HG03432 (cell line): ENCODE data around the gene PSMD7.

Experiments
- ATAC-seq: cut with Tn5 transposase; IDR thresholded peaks from one replicate; pipeline ENCODE4 v1.9.1; 2021; ENCODE audit warnings: mild to moderate bottlenecking, moderate library complexity; ENCODE audit not compliant: unreplicated experiment

Gene PSMD7

DNA sequence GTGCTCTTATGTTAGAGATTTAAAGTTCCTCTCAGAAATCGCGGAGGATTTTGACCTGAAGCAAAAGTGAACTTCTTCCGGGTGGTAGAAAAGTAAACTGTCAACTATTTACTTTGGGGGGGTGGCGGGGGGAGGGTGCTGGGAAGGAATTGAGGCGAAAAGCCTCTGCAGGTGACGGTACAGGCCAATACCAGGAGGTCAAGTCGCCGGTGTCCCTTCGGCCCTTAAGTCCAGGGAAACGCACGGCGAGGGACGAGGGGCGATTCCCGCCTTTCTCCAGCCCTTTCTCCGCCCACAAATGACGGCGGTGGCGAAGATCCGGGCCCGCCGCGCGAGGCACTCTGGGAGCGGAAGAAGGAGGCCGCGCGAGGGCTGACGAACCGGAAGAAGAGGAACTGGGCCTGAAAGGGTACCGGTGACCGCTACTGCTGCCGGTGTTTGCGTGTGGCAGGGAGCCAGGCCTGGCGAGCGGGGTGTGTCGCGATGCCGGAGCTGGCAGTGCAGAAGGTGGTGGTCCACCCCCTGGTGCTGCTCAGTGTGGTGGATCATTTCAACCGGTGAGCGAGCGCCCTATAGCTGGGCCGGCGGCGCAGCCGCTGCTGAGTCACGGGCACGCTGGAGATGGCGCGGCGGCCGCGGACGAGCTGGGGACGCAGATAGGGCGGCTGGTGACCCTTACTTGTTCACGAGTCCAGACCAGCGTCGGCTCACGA is at the start of gene PSMD7:
PSMD7 (plus strand) TSS at position 383 of the 713 bp plus-strand sequence; CDS start at position 484, 101 bp downstream.
- peak; percentile 97 for ATAC-seq

DNA sequence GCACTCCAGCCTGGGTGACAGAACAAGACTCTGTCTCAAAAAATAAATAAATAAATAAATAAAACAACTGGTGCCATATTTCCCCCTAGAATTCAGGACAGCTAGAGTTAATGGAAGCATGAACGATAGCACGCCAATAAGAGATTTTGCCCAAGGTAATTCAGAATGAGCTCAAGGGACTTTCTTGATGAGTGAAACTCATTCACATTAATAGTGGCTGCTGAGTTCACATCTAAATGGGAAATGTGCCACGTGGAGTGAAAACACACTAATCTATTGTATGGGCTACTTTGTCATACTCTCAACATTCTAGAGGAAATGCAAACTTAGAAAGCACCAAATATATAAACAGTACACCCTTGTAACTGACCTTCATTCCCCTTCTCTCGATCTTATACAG is 47.4 kb upstream of the PSMD7 start:
- ATAC-seq, result no peak

DNA sequence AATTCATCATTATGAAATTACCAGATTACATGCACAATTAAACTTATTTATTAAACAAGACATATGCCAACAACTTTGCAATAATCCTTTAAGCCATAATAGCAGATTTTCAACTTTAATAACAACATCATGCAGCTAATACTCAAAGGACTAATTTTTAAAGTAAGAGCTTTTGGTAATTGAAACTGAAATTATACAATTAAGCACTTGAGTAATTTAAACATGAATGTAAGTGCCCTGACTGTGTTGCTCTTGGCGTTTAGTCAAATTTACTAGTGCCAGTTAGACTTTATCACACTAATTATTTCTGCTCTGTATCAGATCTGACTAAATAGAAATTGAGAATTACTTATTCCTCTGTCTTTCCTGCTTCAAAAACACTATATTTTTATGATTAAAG is 46.8 kb upstream of the PSMD7 start:
- no peak for ATAC-seq

DNA sequence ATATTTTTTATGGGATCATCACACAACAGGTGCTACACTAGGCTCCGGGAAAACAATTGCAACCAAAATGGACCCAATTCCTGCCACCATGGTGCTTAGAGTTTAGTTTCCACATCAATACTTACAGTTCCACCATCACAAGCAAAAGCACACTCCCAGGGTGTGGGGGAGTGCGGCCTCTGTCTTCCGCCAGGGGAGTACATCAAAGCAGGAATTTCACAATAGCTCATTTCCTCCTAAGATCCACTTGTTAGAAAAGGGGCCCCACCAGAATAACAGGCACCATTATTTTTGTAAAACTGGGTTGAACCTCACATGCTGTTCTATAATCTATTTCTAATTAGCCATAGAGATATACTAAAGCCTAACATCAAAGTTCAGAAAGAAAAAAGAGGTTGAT is 44.3 kb upstream of the PSMD7 start:
- ATAC-seq, result no peak

DNA sequence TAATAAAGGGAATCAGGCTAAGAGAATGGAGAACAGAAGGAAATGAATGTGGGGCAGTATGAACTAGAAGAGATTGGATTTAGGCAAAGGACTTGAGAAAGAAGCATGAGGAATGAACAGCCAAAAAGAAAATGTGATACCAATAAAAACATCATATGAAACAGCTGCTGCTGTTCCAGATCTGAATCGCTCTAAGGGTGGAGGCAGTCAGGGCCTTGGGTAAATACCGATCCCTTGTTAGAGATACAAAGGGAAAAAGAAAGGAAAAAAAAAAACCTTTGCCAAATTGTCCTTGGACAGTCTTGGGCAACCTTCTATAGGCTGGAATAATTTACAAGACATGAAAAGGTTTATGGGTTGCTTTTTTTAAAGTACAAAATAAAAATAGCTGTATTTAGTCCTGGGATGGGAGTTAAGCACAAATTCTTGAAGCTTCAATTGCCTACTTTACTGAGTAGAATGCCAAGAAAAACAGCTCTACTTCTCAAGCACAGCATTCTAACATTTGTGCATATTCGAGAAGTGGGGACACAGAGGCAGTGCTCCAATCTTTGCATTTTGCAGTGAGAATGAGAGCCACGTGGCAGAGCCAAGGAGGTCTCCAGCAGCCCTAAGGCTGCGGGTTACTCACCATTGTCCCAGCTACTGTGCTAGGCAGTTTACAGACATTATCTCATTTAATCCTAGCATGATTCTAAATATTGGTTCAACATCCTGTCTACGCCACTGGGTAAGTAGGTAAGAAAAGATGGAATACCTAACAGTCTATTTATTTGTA is 43.3 kb upstream of the PSMD7 start:
- no peak for ATAC-seq

DNA sequence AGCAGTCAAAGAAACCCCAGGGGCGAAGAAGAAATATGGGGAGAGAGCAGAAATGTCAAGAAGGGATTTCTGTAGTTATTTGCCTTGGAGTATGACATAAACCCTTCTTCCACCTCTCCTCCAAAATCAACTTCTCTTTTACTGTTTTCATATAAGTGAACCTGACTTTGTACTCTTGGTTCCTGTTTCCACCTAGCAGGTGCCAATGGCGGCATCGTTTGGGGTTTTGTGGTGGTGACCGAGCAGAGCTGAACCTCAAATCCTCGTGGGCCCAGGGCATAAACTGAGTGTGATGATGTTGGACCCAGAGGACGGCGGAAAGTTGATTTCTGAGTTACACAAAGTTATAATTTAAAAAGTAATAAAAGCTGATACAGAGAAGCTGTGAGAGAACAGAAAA is 39.6 kb upstream of the PSMD7 start:
- no peak for ATAC-seq

DNA sequence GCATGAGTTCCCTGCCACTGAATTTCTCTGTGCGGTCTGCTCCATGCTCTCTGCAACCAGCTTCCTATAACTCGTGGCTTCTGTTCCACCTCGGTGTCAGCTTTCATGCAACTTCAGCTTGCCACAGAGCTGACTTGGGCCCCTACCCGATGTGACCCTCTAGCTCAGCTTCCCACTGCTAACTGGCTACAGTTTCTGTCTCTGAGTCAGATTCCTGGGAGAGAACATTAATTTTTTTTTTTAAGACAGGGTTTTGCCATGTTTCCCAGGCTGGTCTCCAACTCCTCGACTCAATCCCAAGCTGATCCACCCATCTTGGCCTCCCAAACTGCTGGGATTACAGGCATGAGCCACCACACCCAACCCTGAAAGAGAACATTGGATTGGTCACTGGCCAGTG is 35.5 kb upstream of the PSMD7 start:
- ATAC-seq, result no peak

DNA sequence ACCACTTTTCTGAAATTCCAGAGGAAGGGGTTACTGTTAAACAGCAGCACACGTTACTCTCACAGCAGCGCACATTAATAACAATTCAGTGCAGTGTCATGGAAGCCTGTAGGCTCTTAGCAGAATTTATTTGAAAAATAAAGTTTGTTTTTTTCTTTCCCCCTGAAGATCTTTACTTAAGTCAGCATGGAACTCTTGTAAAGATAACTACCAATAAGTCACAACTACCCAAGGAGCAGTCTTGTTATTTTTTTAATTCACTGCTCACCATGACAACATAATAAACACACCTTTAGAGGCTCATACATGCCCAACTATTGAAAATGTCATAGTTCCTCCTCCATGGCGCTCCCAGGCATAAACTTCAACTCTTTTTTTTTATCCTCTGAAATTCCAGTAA is 31.8 kb upstream of the PSMD7 start:
- ATAC-seq, result no peak

DNA sequence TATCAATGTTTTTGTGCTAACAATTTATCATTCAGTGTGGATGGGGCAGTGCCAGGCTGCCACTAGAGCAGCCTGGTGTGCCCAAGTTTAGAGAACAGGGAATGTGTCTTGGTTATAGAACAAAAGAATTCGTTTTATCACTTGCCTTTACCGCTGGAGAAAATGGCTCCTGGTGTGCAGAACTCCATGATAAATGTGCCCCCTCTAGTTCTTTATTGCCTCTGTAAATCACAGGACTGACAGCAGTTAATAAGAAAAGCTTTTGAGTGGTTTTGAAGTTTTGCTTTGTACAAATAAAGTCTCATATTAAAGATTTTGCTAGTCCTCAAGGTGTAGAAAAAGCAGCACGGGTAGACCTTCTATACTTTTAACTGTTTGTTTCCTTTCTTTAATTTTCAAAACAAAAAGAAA is 28.2 kb upstream of the PSMD7 start:
- ATAC-seq, result no peak

DNA sequence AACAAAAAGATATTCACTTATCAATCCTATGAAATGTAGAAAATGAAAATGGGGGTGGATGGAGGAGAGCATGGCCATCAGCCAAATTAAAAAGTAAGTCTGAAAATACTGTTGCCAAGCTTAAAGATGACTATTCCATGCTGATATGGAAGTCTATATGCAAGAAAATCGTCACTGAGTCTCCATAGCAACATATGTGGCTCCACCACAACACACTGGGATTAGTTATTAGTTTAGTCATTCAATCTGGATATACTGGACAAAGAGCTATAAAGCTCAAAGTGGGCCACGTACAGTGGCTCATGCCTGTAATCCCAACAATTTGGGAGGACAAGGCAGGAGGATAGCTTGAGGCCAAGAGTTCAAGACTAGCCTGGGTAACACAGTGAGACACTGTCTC is 24.7 kb upstream of the PSMD7 start:
- ATAC-seq, result no peak

DNA sequence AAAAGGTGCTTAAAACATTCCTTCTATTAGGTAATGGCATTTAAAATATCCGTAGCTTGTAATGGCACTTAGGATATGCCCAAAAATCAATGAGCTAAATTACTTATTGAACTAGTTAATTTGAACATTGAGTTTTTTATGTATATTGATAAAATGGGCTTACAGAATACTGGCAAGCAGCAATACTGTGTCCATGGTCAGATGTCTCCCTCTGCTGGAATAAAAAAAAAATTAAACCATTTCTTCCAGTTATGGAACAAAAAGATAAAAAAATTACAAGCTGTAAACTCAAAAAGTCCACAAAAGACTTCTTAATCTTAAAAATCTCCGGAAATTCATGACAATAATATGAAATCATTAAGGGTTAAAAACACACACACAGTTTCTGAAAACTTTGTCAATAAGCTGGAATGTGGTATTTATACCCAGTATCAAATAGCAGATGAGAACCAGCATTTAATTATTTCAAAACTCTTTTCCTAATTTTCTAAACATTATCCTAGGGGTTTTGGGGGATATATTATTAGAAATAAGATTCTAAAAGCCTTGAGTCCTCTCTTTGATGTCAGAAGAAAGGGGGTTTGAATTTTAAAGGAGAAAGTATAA is 21.5 kb upstream of the PSMD7 start:
- no peak for ATAC-seq

DNA sequence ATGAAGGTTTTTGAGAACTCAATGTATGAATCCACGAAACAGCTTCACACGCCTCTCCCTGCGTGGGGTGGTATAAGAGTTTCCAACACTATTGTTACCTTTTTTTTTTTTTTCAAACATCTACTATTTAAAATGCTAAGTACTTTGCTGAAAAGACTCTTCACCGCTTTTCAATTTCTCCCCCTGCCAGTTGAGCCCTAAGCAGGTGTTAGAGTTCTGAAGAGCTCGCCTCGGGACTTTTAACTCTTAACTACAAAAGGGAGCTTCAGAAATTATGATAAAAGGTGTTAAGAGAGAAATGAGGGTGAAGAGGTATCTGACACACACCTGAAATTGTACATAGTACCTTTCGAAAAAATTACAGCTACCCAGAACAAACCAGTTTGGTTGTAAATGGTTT is 20.9 kb upstream of the PSMD7 start:
- no peak for ATAC-seq

DNA sequence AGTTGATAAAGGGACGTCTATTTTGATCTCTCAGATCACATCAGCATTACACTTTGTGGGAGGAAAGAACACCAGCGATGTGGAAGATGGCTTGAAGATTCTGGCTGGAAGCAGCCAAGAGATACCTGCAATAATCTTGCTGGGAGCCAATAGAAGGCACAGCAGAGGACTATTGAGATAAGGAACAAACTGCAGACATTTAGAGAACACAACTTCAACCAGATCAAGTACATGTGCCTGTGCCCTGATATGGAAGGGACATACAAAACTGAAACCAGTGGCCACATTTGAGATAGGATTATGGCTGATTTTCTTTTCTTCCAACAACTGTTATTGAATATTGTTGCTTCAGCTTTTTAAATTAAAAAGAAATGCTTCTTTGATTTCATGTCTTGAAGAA is 18.6 kb upstream of the PSMD7 start:
- ATAC-seq, result no peak

DNA sequence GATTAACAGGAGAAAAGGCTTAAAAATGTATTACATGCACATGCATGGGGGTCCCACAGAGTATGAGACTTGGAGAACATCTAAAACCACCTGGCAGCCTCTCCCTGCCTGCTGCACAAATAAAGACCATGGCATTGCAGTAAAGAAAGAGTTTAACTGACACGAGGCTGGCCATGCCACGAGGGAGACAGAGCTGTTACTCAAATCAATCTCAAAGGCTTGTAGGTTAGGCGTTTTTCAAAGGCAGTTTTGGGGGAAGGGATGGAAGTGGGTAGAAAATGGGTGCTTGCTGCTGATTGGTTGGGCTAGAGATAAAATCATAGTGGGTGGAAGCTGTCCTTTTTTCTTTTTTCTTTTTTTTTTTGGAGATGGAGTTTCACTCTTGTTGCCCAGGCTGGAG is 17.3 kb upstream of the PSMD7 start:
- no peak for ATAC-seq

DNA sequence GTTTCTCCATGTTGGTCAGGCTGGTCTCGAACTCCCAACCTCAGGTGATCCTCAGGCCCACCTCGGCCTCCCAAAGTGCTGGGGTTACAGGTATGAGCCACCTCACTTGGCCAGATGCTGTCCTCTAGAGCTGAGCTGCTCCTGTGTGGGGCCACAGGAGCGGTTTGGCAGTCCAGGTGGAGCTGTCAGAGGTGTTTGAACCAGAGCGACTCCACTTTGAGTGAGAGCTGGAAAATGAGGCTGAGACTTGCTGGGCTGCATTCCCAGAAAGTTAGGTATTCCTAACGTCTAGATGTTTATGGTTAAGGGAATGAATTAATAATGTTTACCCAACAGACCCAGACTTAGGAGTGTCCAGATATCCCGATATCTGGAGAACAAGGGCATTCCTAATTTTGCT is 16.8 kb upstream of the PSMD7 start:
- ATAC-seq, result no peak

DNA sequence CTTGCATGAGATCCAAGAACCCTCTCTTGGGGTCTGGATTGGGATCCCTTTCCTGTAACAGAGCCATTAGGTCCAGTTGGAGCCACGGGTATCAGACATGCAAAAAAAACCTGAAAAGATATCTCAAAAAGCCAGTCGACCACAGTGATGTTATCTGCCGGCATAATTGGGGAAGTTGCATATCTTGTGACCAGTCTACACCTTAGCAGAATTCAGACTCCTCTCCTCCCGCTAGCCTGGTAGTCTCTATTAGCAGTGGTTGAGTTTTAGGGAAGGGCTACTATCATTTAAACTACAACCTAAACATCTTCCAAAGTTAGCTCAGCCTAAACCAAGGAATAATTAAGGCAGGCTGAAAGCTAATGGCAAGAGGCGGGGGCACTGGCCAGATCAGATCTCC is 16.2 kb upstream of the PSMD7 start:
- ATAC-seq, result no peak

DNA sequence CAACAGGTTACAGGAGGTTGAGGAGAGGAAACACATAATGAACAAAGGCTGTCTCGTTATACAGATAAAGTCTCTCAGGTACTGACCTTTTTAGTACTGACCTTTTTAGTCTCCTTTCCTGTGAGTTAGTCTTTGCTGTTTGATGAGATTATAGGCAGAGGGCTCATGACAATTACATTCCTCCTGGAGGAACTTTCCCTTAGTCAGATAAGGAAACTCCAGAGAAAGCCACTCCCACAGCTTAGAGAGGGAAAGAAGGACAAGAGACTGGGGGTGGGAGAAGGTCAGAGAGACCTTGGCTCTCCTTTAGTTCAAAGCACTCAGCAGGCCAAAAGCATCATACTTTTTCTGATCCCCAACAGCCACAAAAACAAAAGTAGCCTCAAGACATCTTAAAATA is 15.3 kb upstream of the PSMD7 start:
- ATAC-seq, result no peak

DNA sequence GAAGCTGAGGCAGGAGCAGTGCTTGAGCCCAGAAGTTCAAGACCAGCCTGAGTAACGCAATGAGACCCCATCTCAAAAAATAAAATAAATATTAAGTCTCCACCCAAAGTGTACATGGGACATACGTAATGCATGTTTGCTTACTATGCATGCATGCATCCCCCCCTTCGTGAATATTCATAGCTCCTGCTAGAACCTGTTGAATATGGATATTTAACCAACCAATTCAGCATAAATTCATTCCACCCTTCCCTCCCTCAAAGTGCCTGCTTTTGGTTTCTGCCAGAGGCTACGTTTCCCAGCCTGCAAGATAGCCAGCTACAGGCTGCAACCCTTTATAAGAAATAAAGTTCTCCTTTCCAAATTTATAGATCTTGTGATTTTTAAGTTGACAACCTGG is 12.9 kb upstream of the PSMD7 start:
- no peak for ATAC-seq

DNA sequence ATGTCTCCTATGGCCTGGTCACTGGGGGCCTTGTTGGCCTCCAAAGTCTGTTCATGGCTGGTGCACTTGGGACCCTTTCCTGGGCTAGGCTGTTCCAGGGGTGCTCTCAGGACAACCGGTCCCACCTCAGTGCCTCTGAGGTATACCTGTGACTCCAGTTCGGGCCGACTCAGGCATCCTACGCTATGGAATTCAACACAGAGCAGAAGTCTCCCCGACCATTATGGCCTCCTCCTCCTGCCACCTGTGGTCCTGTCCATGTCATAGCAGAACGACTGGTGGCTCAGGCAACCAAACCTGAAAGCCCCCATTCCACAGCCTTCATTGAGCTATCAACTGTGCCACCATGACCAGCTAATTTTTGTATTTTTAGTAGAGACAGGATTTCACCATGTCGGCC is 8.5 kb upstream of the PSMD7 start:
- ATAC-seq, result no peak

DNA sequence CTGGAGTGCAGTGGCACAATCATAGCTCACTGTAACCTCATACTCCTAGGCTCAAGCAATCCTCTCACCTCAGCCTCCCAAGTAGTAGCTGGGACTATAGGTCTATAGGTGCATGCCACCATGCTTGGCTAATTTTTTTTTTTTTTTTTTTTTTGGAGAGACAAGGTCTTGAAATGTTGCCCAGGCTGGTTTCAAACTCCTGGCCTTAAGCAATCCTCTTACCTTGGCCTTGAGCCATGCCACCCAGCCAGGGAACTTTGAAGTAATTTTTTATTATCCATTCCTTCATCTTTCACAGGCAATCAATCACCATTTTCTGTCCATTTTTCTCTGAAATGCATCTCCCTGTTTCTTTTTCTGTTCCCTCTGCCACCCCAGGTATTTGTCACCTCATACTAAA is 6.3 kb upstream of the PSMD7 start:
- no peak for ATAC-seq

DNA sequence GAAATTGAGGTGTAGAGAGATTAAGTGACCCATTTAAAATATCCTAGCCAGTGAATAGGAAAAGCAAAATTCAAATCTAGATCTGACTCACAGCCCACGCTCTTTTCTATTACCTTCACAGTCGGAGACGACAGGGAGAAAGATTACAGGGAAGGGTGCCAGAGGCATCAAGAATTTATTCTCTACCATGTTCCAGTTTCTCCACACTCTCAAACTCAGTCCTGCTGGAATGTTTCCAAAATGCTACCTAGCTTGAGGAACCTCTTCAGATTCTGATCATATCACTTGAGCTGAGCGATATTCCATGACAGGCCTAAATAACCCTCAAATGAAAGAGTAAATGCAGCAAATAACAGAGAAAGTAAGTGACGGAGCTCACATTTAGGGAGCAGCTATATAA is 5.4 kb upstream of the PSMD7 start:
- ATAC-seq, result no peak

DNA sequence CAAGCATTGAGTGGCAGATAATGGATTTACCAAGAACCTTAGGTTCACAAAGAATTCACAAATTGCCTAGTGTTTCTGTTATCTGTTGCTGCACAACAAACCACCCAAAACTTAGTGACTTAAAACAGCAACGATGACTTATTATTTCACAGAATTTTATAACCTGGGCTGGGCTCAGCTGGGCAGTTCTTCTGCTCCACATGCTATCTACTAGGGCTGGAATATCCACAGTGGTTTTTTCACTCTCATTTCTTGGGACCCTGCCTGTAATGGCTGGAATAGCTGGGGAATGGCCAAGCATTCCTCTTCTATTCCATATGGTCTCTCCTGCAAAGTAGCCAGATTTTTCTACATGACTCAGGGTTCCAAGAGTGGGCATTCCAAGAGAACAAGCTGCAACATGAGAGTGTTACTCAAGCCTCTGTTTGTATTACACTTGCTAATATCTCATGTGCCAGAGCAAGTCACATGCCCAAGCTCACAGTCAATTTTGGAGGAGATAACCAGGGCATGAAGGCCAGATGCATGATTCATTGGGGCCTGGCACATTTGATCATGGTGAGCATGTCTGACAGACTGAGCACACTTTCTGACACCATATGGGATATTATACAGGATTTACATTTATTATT is 4.9 kb upstream of the PSMD7 start:
- ATAC-seq, result no peak
